OCI-LY1 (cell line): ENCODE results near the gene PPDPF.

ENCODE experiments used
- EZH2 ChIP-seq: fragments of 200-600 bp; sonication (generic), shearing (Covaris generic); IDR thresholded peaks from 2 replicates; pipeline ENCODE4 v1.8.0; 2017; ENCODE audit warnings: borderline replicate concordance, mixed run types, mild to moderate bottlenecking, antibody characterized with exemption, low read length, moderate library complexity, mixed read lengths
- TF ChIP-seq, protein P1 (sequence below): fragments of 200-600 bp; sonication (generic), shearing (Covaris generic); IDR thresholded peaks from 2 replicates; pipeline ENCODE4 v1.5.1; 2017; ENCODE audit warnings: mild to moderate bottlenecking, antibody characterized with exemption, low read length, moderate library complexity, mixed read lengths

DNA sequence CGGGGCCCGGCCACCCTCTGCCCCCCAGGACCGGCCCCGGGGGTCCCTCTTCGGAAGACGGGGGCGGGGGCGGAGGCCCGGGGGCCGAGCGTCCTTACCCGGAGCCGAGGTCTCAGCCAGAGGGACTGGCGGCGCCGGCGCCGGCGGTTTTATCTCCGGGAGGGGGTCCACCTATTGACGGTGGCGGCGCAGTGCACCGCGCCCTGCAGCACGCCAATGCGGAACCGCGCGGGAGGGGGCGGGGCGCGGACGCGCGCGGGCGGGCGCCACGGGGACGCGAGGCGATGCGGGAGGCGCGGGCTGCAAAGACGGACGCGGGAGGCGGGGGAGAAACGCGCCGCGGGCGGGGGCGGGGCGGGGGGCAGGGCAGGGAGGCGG, 21.6 kb upstream of the PPDPF start, which contains the start of gene EEF1A2:
- TF ChIP-seq, protein P1, sequence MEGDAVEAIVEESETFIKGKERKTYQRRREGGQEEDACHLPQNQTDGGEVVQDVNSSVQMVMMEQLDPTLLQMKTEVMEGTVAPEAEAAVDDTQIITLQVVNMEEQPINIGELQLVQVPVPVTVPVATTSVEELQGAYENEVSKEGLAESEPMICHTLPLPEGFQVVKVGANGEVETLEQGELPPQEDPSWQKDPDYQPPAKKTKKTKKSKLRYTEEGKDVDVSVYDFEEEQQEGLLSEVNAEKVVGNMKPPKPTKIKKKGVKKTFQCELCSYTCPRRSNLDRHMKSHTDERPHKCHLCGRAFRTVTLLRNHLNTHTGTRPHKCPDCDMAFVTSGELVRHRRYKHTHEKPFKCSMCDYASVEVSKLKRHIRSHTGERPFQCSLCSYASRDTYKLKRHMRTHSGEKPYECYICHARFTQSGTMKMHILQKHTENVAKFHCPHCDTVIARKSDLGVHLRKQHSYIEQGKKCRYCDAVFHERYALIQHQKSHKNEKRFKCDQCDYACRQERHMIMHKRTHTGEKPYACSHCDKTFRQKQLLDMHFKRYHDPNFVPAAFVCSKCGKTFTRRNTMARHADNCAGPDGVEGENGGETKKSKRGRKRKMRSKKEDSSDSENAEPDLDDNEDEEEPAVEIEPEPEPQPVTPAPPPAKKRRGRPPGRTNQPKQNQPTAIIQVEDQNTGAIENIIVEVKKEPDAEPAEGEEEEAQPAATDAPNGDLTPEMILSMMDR, result peak; percentile 17; the same call in 1 of the 2 replicates
- TF ChIP-seq EZH2, result no peak
